Activated T-cell treated with anti-CD3 and anti-CD28 coated beads for 4 hours (primary cell): ENCODE measurements around the gene UQCRHL.
"Not testable (repeated sequence)": the region's sequence is repeated elsewhere in the genome, so short reads cannot be mapped to it uniquely, and the experiment has no call there.

ENCODE experiments used
- DNase-seq: peaks from one replicate; pipeline ENCODE4 v3.0.0-alpha.2; 2020

Gene UQCRHL

GRCh38 chr1:15807549-15807948 is at the start of gene UQCRHL:
Gene UQCRHL, minus strand, starts transcription at chr1:15807649. Its CDS starts 0 bp downstream, at chr1:15807649.
- not testable (repeated sequence) for DNase-seq

- DNase-seq = no peak
Measured at GRCh38 chr1:15856888-15857287, 49.4 kb upstream of the UQCRHL start.

GRCh38 chr1:15852828-15853302 is 45.4 kb upstream of the UQCRHL start:
- no peak for DNase-seq

GRCh38 chr1:15852036-15852827 is 44.8 kb upstream of the UQCRHL start:
- DNase-seq = no peak

GRCh38 chr1:15851210-15852035 is 44.0 kb upstream of the UQCRHL start:
- no peak for DNase-seq

- DNase-seq = no peak
Measured at GRCh38 chr1:15850471-15851001, 43.1 kb upstream of the UQCRHL start.

GRCh38 chr1:15849775-15850324 is 42.4 kb upstream of the UQCRHL start:
- peak; percentile 9 for DNase-seq

GRCh38 chr1:15848929-15849774 is 41.7 kb upstream of the UQCRHL start:
- DNase-seq = peak; percentile 56

GRCh38 chr1:15848143-15848928 is 40.9 kb upstream of the UQCRHL start:
- DNase-seq = peak; percentile 19

GRCh38 chr1:15847893-15848142 is 40.4 kb upstream of the UQCRHL start:
- DNase-seq = no peak

GRCh38 chr1:15847100-15847892 is 39.8 kb upstream of the UQCRHL start, which contains the start of gene SPEN:
Gene SPEN, plus strand, starts transcription at chr1:15847707. Its CDS starts 361 bp downstream, at chr1:15848068.
- DNase-seq = peak; percentile 91

GRCh38 chr1:15846056-15846455 is 38.6 kb upstream of the UQCRHL start:
- DNase-seq = not testable (repeated sequence)

- no peak for DNase-seq
Measured at GRCh38 chr1:15843826-15844572, 36.5 kb upstream of the UQCRHL start.

- DNase-seq = no peak
Measured at GRCh38 chr1:15838721-15839120, 31.3 kb upstream of the UQCRHL start.

- no peak for DNase-seq
Measured at GRCh38 chr1:15837931-15838330, 30.5 kb upstream of the UQCRHL start.

- peak; percentile 44 for DNase-seq
Measured at GRCh38 chr1:15836772-15837669, 29.6 kb upstream of the UQCRHL start.

GRCh38 chr1:15836511-15836771 is 29.0 kb upstream of the UQCRHL start:
- DNase-seq = not testable (repeated sequence)

- peak; percentile 99 for DNase-seq
Measured at GRCh38 chr1:15835741-15836510, 28.5 kb upstream of the UQCRHL start.
